ENCODE results near the gene LYSMD3.
A peak's percentile ranks its signal among the peaks of the same experiment; 100 is the strongest.

The LYSMD3 gene

GRCh38 chr5:90548069-90548593 is 18.7 kb upstream of the LYSMD3 start:
- peak; percentile 72 for DNase-seq (ENCODE audit: low read depth, low spot score)

GRCh38 chr5:90547072-90547536 is 17.7 kb upstream of the LYSMD3 start:
- no peak for DNase-seq (ENCODE audit: low read depth, low spot score)

GRCh38 chr5:90546216-90546837 is 16.9 kb upstream of the LYSMD3 start:
- DNase-seq (ENCODE audit: low read depth, low spot score) = no peak

- no peak for DNase-seq (ENCODE audit: low read depth, low spot score)
Measured at GRCh38 chr5:90545511-90545910, 16.1 kb upstream of the LYSMD3 start.

- DNase-seq (ENCODE audit: low read depth, low spot score) = no peak
Measured at GRCh38 chr5:90542827-90543519, 13.6 kb upstream of the LYSMD3 start.

- DNase-seq (ENCODE audit: low read depth, low spot score) = no peak
Measured at GRCh38 chr5:90534922-90535321, 5.5 kb upstream of the LYSMD3 start.

- DNase-seq (ENCODE audit: low read depth, low spot score) = no peak
Measured at GRCh38 chr5:90533794-90534193, 4.4 kb upstream of the LYSMD3 start.

GRCh38 chr5:90530736-90531487 is 1.5 kb upstream of the LYSMD3 start:
- DNase-seq (ENCODE audit: low read depth, low spot score) = peak; percentile 9

GRCh38 chr5:90529939-90530677 is 724 bp upstream of the LYSMD3 start:
- DNase-seq (ENCODE audit: low read depth, low spot score) = peak; percentile 89

GRCh38 chr5:90528601-90529193 is 687 bp downstream of the LYSMD3 start:
- DNase-seq (ENCODE audit: low read depth, low spot score) = peak; percentile 50

- peak; percentile 12 for DNase-seq (ENCODE audit: low read depth, low spot score)
Measured at GRCh38 chr5:90519081-90519480, 10.3 kb downstream of the LYSMD3 start.

GRCh38 chr5:90518661-90519060 is 10.7 kb downstream of the LYSMD3 start:
- peak; percentile 31 for DNase-seq (ENCODE audit: low read depth, low spot score)

GRCh38 chr5:90514520-90514919 is 14.9 kb downstream of the LYSMD3 start:
- DNase-seq (ENCODE audit: low read depth, low spot score) = no peak

GRCh38 chr5:90510438-90510837 is 18.9 kb downstream of the LYSMD3 start:
- no peak for DNase-seq (ENCODE audit: low read depth, low spot score)

- no peak for DNase-seq (ENCODE audit: low read depth, low spot score)
Measured at GRCh38 chr5:90506221-90506620, 23.2 kb downstream of the LYSMD3 start.

- no peak for DNase-seq (ENCODE audit: low read depth, low spot score)
Measured at GRCh38 chr5:90504743-90505142, 24.6 kb downstream of the LYSMD3 start.

- no peak for DNase-seq (ENCODE audit: low read depth, low spot score)
Measured at GRCh38 chr5:90503596-90503995, 25.8 kb downstream of the LYSMD3 start.

- no peak for DNase-seq (ENCODE audit: low read depth, low spot score)
Measured at GRCh38 chr5:90495146-90495545, 34.2 kb downstream of the LYSMD3 start.

GRCh38 chr5:90494043-90494442 is 35.3 kb downstream of the LYSMD3 start:
- DNase-seq (ENCODE audit: low read depth, low spot score) = no peak

- no peak for DNase-seq (ENCODE audit: low read depth, low spot score)
Measured at GRCh38 chr5:90488791-90489190, 40.6 kb downstream of the LYSMD3 start.

- no peak for DNase-seq (ENCODE audit: low read depth, low spot score)
Measured at GRCh38 chr5:90484540-90484939, 44.8 kb downstream of the LYSMD3 start.

Data from astrocyte of the hippocampus (primary cell).